Activated T-helper 1 cell treated with anti-CD3 and anti-CD28 coated beads, Interleukin-12 subunit alpha, Interleukin-12 subunit beta, Interleukin-2, Interleukin-4 antibody, amounts not matched to agents 30 ng/mL and 10 ng/mL and 1 ng/mL, durations not matched to agents 14 hours and 24 hours and 36 hours (primary cell): ENCODE data around the gene HMCES. TPM values are rescaled to one million over a fixed set of nuclear protein-coding genes. Genes with fewer than 3 reads are reported as not detected.

ENCODE experiments used
- DNase-seq: peaks from one replicate; pipeline ENCODE4 v3.0.0; 2021; ENCODE audit warnings: low spot score
- H3K27ac Mint-ChIP-seq: one replicate; pipeline ENCODE4 v1.8.0; 2021; ENCODE audit warnings: mild to moderate bottlenecking, mixed read lengths
- H3K27me3 Mint-ChIP-seq: one replicate; pipeline ENCODE4 v1.8.0; 2022; ENCODE audit warnings: mild to moderate bottlenecking, moderate library complexity, mixed read lengths; ENCODE audit not compliant: insufficient read depth
- H3K36me3 Mint-ChIP-seq: one replicate; pipeline ENCODE4 v1.8.0; 2021; ENCODE audit warnings: low read depth, mixed read lengths
- H3K4me1 Mint-ChIP-seq: one replicate; pipeline ENCODE4 v1.8.0; 2021; ENCODE audit warnings: low read depth, mixed read lengths
- H3K4me3 Mint-ChIP-seq: one replicate; pipeline ENCODE4 v1.8.0; 2021; ENCODE audit warnings: mild to moderate bottlenecking, moderate library complexity, mixed read lengths
- H3K9me3 Mint-ChIP-seq: one replicate; pipeline ENCODE4 v1.8.0; 2021; ENCODE audit warnings: mixed read lengths
- intact Hi-C: fragments of 100-400 bp; cut with micrococcal nuclease; formaldehyde crosslinking; loops from one replicate; pipeline ENCODE4 v1.15.1; 2024
- total RNA-seq: library from RNA; stranded (reverse); gene quantifications from 2 replicates; pipeline ENCODE4 v1.2.3, GENCODE V29; 2022

HMCES gene
- 59.4 and 61.6 TPM in 2 replicates for total RNA-seq

- peak; percentile 92 for DNase-seq
- Mint-ChIP-seq H3K4me1 (peaks cover 48% of the 10 kb centered on the region), H3K27ac (peak within 1 kb of the TSS; percentile 97), H3K36me3 (peaks cover 51% of the 10 kb centered on the region), H3K27me3 (no peaks in the 10 kb centered on the region), H3K4me3 (peak within 1 kb of the TSS; percentile 93), H3K9me3 (no peaks in the 10 kb centered on the region)
- intact Hi-C loops, result loop anchor here (1.0 kb wide), 4 partner anchors 38 to 162 kb away; partner anchors contain the start of genes IFT122 and ISY1
Measured at GRCh38 chr3:129278439-129278965, at the start of gene HMCES. TSS of gene HMCES (plus strand) at chr3:129278870. CDS start at chr3:129279733, 863 bp downstream.

GRCh38 chr3:129228891-129229585, 49.6 kb upstream of the HMCES start:
- Mint-ChIP-seq H3K4me1 (peaks cover 69% of the 10 kb centered on the region), H3K27me3 (no peaks in the 10 kb centered on the region), H3K4me3 (no peak overlapping the region), H3K27ac (peak overlapping the region; percentile 71), H3K9me3 (no peaks in the 10 kb centered on the region), H3K36me3 (peaks cover 3% of the 10 kb centered on the region)
- no peak for DNase-seq
- intact Hi-C loops, result no loop called here

GRCh38 chr3:129230311-129231019, 48.2 kb upstream of the HMCES start:
- H3K4me1 Mint-ChIP-seq, result peaks cover 74% of the 10 kb centered on the region

GRCh38 chr3:129231331-129232119, 47.1 kb upstream of the HMCES start:
- no peak for DNase-seq
- H3K27me3 Mint-ChIP-seq, result no peaks in the 10 kb centered on the region
- H3K36me3 Mint-ChIP-seq, result peaks cover 3% of the 10 kb centered on the region
- no peaks in the 10 kb centered on the region for H3K9me3 Mint-ChIP-seq
- intact Hi-C loops, result loop anchor here (2.0 kb wide), 1 partner anchor 17 kb away; the partner anchor contains the start of gene COPG1
- peak overlapping the region; percentile 84 for H3K27ac Mint-ChIP-seq
- peak overlapping the region; percentile 39 for H3K4me3 Mint-ChIP-seq
- H3K4me1 Mint-ChIP-seq, result peaks cover 71% of the 10 kb centered on the region

More at GRCh38 chr3:129230311-129231019, 48.2 kb upstream of the HMCES start:
- intact Hi-C loops, result loop anchor here (1.0 to 2.0 kb wide), 3 partner anchors 9 to 46 kb away; partner anchors contain the start of gene COPG1
- no peaks in the 10 kb centered on the region for H3K9me3 Mint-ChIP-seq
- peaks cover 3% of the 10 kb centered on the region for H3K36me3 Mint-ChIP-seq
- DNase-seq, result peak; percentile 35
- peak overlapping the region; percentile 50 for H3K27ac Mint-ChIP-seq
- H3K4me3 Mint-ChIP-seq, result peak overlapping the region; percentile 57
- H3K27me3 Mint-ChIP-seq, result no peaks in the 10 kb centered on the region

- H3K27me3 Mint-ChIP-seq, result no peaks in the 10 kb centered on the region
- peak overlapping the region; percentile 82 for H3K27ac Mint-ChIP-seq
- peak overlapping the region; percentile 46 for H3K4me3 Mint-ChIP-seq
- H3K4me1 Mint-ChIP-seq, result peaks cover 64% of the 10 kb centered on the region
- H3K9me3 Mint-ChIP-seq, result no peaks in the 10 kb centered on the region
- DNase-seq, result no peak
- intact Hi-C loops, result no loop called here
- peaks cover 3% of the 10 kb centered on the region for H3K36me3 Mint-ChIP-seq
Measured at GRCh38 chr3:129233538-129233937, 45.1 kb upstream of the HMCES start.

GRCh38 chr3:129234441-129234840, 44.2 kb upstream of the HMCES start:
- Mint-ChIP-seq H3K4me1 (peaks cover 64% of the 10 kb centered on the region), H3K4me3 (no peak overlapping the region), H3K36me3 (no peaks in the 10 kb centered on the region), H3K27ac (no peak overlapping the region), H3K27me3 (no peaks in the 10 kb centered on the region), H3K9me3 (no peaks in the 10 kb centered on the region)
- intact Hi-C loops, result no loop called here
- no peak for DNase-seq

- Mint-ChIP-seq H3K9me3 (no peaks in the 10 kb centered on the region), H3K4me1 (peaks cover 64% of the 10 kb centered on the region), H3K27ac (peak overlapping the region; percentile 42), H3K27me3 (no peaks in the 10 kb centered on the region), H3K36me3 (peaks cover 3% of the 10 kb centered on the region), H3K4me3 (no peak overlapping the region)
- no peak for DNase-seq
- intact Hi-C loops, result no loop called here
Measured at GRCh38 chr3:129235344-129235917, 43.2 kb upstream of the HMCES start.

- H3K27me3 Mint-ChIP-seq, result no peaks in the 10 kb centered on the region
- peaks cover 3% of the 10 kb centered on the region for H3K36me3 Mint-ChIP-seq
- H3K4me3 Mint-ChIP-seq, result peak overlapping the region; percentile 41
- no peaks in the 10 kb centered on the region for H3K9me3 Mint-ChIP-seq
- H3K4me1 Mint-ChIP-seq, result peaks cover 43% of the 10 kb centered on the region
- peak; percentile 58 for DNase-seq
- H3K27ac Mint-ChIP-seq, result peak overlapping the region; percentile 90
- intact Hi-C loops, result loop anchor here (1.0 to 2.0 kb wide), 4 partner anchors 9 to 244 kb away; partner anchors contain the start of genes CFAP92, COPG1 and RAB43
Measured at GRCh38 chr3:129238945-129239705, 39.5 kb upstream of the HMCES start.

GRCh38 chr3:129239991-129240390, 38.7 kb upstream of the HMCES start:
- Mint-ChIP-seq H3K9me3 (no peaks in the 10 kb centered on the region), H3K36me3 (peaks cover 3% of the 10 kb centered on the region), H3K4me1 (peaks cover 36% of the 10 kb centered on the region), H3K4me3 (peak overlapping the region; percentile 59), H3K27me3 (no peaks in the 10 kb centered on the region), H3K27ac (peak overlapping the region; percentile 93)
- DNase-seq, result no peak
- intact Hi-C loops, result loop anchor here (1.0 to 2.0 kb wide), 4 partner anchors 9 to 245 kb away; partner anchors contain the start of genes CFAP92, COPG1 and RAB43

- H3K27me3 Mint-ChIP-seq, result no peaks in the 10 kb centered on the region
- H3K4me1 Mint-ChIP-seq, result peaks cover 36% of the 10 kb centered on the region
- peak overlapping the region; percentile 93 for H3K27ac Mint-ChIP-seq
- no peaks in the 10 kb centered on the region for H3K9me3 Mint-ChIP-seq
- intact Hi-C loops, result no loop called here
- no peak overlapping the region for H3K4me3 Mint-ChIP-seq
- no peak for DNase-seq
- H3K36me3 Mint-ChIP-seq, result peaks cover 3% of the 10 kb centered on the region
Measured at GRCh38 chr3:129240436-129240835, 38.2 kb upstream of the HMCES start.

GRCh38 chr3:129245141-129245540, 33.5 kb upstream of the HMCES start:
- Mint-ChIP-seq H3K4me3 (peak overlapping the region; percentile 19), H3K36me3 (peaks cover 3% of the 10 kb centered on the region), H3K27ac (peak overlapping the region; percentile 28), H3K4me1 (peaks cover 42% of the 10 kb centered on the region), H3K27me3 (no peaks in the 10 kb centered on the region), H3K9me3 (no peaks in the 10 kb centered on the region)
- DNase-seq, result no peak
- intact Hi-C loops, result loop anchor here (1.0 to 5.0 kb wide), 5 partner anchors 61 to 443 kb away; partner anchors contain the start of gene ISY1
